CD1c-positive myeloid dendritic cell (primary cell): ENCODE data around the gene PLD6.
"Not testable (repeated sequence)": the region's sequence is repeated elsewhere in the genome, so short reads cannot be mapped to it uniquely, and the experiment has no call there.

Source experiments
- DNase-seq: peaks from one replicate; pipeline ENCODE4 v3.0.0-alpha.2; 2016; ENCODE audit errors: extremely low spot score

PLD6 gene

DNA sequence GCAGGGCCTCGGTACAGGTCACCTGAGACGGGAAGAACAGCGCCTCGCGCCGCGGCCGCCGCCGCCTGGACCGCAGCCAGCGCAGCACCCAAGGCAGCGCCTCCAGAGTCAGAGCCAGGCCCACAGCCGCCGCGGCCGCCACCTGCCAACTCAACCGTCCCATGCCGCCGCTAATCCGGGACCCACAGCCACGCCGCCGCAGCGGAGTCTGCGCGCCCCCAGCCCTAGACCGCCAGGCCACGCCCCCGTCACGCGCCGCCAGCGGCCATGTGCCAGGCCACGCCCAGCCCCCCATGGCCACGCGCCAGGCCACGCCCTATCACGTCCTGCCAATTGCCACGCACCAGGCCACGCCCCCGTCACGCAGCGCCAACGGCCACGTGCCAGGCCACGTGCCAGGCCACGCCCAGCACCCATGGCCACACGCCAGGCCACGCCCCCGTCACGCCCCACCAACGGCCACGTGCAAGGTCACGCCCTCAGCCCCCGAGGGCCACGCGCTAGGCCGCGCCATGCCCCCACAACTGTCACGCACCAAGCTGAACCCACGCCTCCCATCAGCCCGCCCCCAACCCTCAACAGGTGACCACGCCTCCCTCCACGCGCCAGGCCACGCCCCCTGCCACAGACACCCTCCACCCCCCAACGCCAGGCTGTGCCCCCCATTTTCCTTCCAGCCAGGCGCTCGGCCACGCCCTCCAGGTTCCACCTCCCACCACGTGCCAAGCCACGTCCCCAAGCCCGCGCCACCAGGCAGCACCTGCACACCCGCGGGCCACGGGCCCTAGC is at the start of gene PLD6:
Gene PLD6, minus strand, starts transcription at position 210 of the 789 bp plus-strand sequence. Its CDS starts 47 bp downstream, at position 163.
- DNase-seq: peak; percentile 80

- not testable (repeated sequence) for DNase-seq
These were observed 49.6 kb upstream of the PLD6 start for GRCh38 chr17:17255689-17256088.

DNA sequence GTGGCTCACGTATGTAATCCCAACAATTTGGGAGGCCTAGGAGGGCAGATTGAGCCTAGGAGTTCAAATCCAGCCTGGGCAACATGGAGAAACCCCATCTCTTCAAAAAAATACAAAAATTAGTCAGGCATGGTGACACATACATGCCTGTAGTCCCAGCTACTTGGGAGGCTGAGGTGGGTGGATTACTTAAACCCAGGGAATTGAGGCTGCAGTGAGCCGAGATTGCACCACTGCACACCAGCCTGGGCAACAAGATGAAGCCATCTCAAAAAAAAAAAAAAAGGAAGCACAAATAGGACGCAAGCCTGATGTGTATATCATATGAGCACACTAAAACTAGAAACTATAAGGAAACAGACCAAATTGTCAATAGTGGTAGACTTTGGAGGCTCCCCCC is 47.9 kb upstream of the PLD6 start:
- peak; percentile 52 for DNase-seq

GRCh38 chr17:17253406-17253805 is 47.3 kb upstream of the PLD6 start:
- no peak for DNase-seq

GRCh38 chr17:17252149-17252661 is 46.1 kb upstream of the PLD6 start:
- DNase-seq: no peak

- DNase-seq: no peak
These were observed 40.7 kb upstream of the PLD6 start for GRCh38 chr17:17246879-17247278.

GRCh38 chr17:17243163-17243562 is 37.0 kb upstream of the PLD6 start:
- no peak for DNase-seq

- no peak for DNase-seq
These were observed 36.1 kb upstream of the PLD6 start for GRCh38 chr17:17242246-17242645.

DNA sequence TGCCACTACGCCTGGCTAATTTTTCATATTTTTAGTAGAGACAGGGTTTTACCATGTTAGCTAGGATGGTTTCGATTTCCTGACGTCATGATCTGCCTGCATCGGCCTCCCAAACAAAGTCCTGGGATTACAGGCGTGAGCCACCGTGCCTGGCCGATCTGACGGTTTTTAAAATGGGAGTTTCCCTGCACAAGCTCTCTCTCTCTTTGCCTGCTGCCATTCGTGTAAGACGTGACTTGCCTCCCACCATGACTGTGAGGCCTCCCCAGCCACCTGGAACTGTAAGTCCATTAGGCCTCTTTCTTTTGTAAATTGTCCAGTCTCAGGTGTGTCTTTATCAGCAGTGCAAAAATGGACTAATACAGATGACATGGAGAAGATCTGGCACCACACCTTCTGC is 35.5 kb upstream of the PLD6 start:
- no peak for DNase-seq

- no peak for DNase-seq
These were observed 33.7 kb upstream of the PLD6 start for GRCh38 chr17:17239832-17240231.

- DNase-seq: peak; percentile 97
These were observed 31.1 kb upstream of the PLD6 start, which contains the start of gene FLCN for GRCh38 chr17:17237026-17237799. Gene FLCN (minus strand): TSS chr17:17237168. CDS start chr17:17228137, 9,031 bp downstream.

DNA sequence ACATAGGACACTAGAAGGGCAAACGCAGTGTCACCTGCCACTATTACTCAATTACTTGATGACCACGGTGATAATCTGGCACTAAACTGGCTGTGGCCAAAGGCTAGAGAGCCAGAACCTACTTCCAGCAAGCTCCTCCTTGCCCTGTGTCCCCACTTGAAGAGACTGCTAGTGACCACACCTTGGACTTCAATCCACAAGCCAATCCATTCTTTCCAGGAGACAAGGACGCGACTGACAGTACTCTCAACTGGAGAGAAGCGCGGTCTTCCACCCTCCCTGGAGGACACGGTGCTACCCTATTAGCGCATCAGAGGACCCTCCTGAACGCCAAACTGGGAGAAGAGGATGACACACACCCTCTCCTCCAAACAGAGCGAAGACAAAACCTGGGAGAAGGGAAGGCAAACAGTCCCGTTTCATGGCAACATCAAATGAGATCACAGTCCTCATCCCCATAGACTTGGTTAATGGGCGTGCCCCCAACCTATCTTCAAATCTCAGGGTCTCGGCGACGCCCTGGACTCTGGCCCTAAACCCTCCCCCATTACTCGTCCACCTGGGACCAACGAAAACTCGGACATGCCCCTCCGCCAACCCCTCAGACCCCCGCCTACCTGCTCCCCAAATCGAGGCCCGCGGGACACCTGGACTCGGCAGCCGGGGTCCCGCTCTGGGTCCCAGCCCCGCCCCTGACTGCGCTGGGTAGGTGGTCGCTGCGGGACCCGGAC is 30.3 kb upstream of the PLD6 start:
- peak; percentile 15 for DNase-seq

GRCh38 chr17:17235212-17236174 is 29.4 kb upstream of the PLD6 start:
- DNase-seq: peak; percentile 25

- no peak for DNase-seq
These were observed 26.1 kb upstream of the PLD6 start for GRCh38 chr17:17232303-17232621.

GRCh38 chr17:17231621-17232302 is 25.6 kb upstream of the PLD6 start:
- DNase-seq: no peak

GRCh38 chr17:17229416-17230384 is 23.6 kb upstream of the PLD6 start:
- DNase-seq: no peak

GRCh38 chr17:17228521-17229279 is 22.6 kb upstream of the PLD6 start:
- no peak for DNase-seq
